CD4-positive, alpha-beta T cell treated with Interleukin-6 for 4 hours (primary cell): Measurements from ENCODE around the gene PARD3B.

ENCODE experiments used
- DNase-seq: peaks from one replicate; pipeline ENCODE4 v3.0.0-alpha.2; 2020; ENCODE audit warnings: mixed read lengths

PARD3B gene

GRCh38 chr2:204715361-204715760, 170.1 kb downstream of the PARD3B start:
- DNase-seq: no peak

- no peak for DNase-seq
Observed at GRCh38 chr2:204717591-204717990, 172.3 kb downstream of the PARD3B start.

GRCh38 chr2:204718607-204719006, 173.3 kb downstream of the PARD3B start:
- DNase-seq: no peak

GRCh38 chr2:204720874-204721273, 175.6 kb downstream of the PARD3B start:
- DNase-seq: no peak

- DNase-seq: no peak
Observed at GRCh38 chr2:204722207-204722606, 176.9 kb downstream of the PARD3B start.

- no peak for DNase-seq
Observed at GRCh38 chr2:204722691-204723090, 177.4 kb downstream of the PARD3B start.

GRCh38 chr2:204725693-204726360, 180.6 kb downstream of the PARD3B start:
- DNase-seq: no peak

GRCh38 chr2:204726831-204727230, 181.6 kb downstream of the PARD3B start:
- DNase-seq: no peak

GRCh38 chr2:204727368-204727767, 182.1 kb downstream of the PARD3B start:
- DNase-seq: no peak

- DNase-seq: no peak
Observed at GRCh38 chr2:204730603-204731002, 185.3 kb downstream of the PARD3B start.

- no peak for DNase-seq
Observed at GRCh38 chr2:204732019-204732418, 186.7 kb downstream of the PARD3B start.

- DNase-seq: no peak
Observed at GRCh38 chr2:204737296-204737695, 192.0 kb downstream of the PARD3B start.

GRCh38 chr2:204738721-204739120, 193.4 kb downstream of the PARD3B start:
- DNase-seq: no peak

GRCh38 chr2:204743393-204743960, 198.2 kb downstream of the PARD3B start:
- no peak for DNase-seq

- no peak for DNase-seq
Observed at GRCh38 chr2:204744506-204744905, 199.2 kb downstream of the PARD3B start.

GRCh38 chr2:204748286-204748685, 203.0 kb downstream of the PARD3B start:
- no peak for DNase-seq

GRCh38 chr2:204749319-204749718, 204.0 kb downstream of the PARD3B start:
- DNase-seq: no peak

- DNase-seq: no peak
Observed at GRCh38 chr2:204750389-204750788, 205.1 kb downstream of the PARD3B start.

GRCh38 chr2:204751472-204751871, 206.2 kb downstream of the PARD3B start:
- DNase-seq: no peak

- DNase-seq: no peak
Observed at GRCh38 chr2:204753841-204754240, 208.6 kb downstream of the PARD3B start.

GRCh38 chr2:204754898-204755297, 209.6 kb downstream of the PARD3B start:
- no peak for DNase-seq

GRCh38 chr2:204763974-204764703, 218.9 kb downstream of the PARD3B start:
- DNase-seq: no peak

- no peak for DNase-seq
Observed at GRCh38 chr2:204770735-204771134, 225.5 kb downstream of the PARD3B start.

- DNase-seq: no peak
Observed at GRCh38 chr2:204771721-204772120, 226.4 kb downstream of the PARD3B start.
